Activated naive CD8-positive, alpha-beta T cell treated with anti-CD3 and anti-CD28 coated beads, Interleukin-2, amount 50 U/mL, for 16 hours (primary cell): ENCODE results near the gene HMSD.

Experiments used
- DNase-seq: peaks from one replicate; pipeline ENCODE4 v3.0.0-alpha.2; 2020; ENCODE audit warnings: low read depth, low spot score

Gene HMSD

GRCh38 chr18:63956755-63957154 is 7.7 kb downstream of the HMSD start:
- DNase-seq, result no peak

- DNase-seq, result no peak
These were observed 11.8 kb downstream of the HMSD start for GRCh38 chr18:63960891-63961290.

- DNase-seq, result no peak
These were observed 12.4 kb downstream of the HMSD start for GRCh38 chr18:63961435-63961980.

- no peak for DNase-seq
These were observed 13.0 kb downstream of the HMSD start for GRCh38 chr18:63962137-63962536.

GRCh38 chr18:63963615-63964256 is 14.6 kb downstream of the HMSD start:
- no peak for DNase-seq

GRCh38 chr18:63964908-63965307 is 15.8 kb downstream of the HMSD start:
- no peak for DNase-seq

- DNase-seq, result no peak
These were observed 16.7 kb downstream of the HMSD start for GRCh38 chr18:63965716-63966330.

GRCh38 chr18:63969942-63970808 is 21.1 kb downstream of the HMSD start, which contains the start of gene SERPINB8:
Gene SERPINB8 (plus strand): TSS chr18:63970081. CDS start chr18:63978309, 8,228 bp downstream.
- DNase-seq, result peak; percentile 42

- DNase-seq, result no peak
These were observed 21.7 kb downstream of the HMSD start for GRCh38 chr18:63970809-63971205.

GRCh38 chr18:63971320-63972001 is 22.4 kb downstream of the HMSD start:
- DNase-seq, result no peak

- DNase-seq, result no peak
These were observed 22.9 kb downstream of the HMSD start for GRCh38 chr18:63972002-63972376.

- no peak for DNase-seq
These were observed 25.9 kb downstream of the HMSD start for GRCh38 chr18:63974991-63975390.

GRCh38 chr18:63975628-63976027 is 26.5 kb downstream of the HMSD start:
- no peak for DNase-seq

GRCh38 chr18:63977040-63977439 is 27.9 kb downstream of the HMSD start:
- DNase-seq, result no peak

- no peak for DNase-seq
These were observed 30.4 kb downstream of the HMSD start for GRCh38 chr18:63979409-63979920.

- no peak for DNase-seq
These were observed 30.9 kb downstream of the HMSD start for GRCh38 chr18:63980027-63980426.

- DNase-seq, result no peak
These were observed 31.9 kb downstream of the HMSD start for GRCh38 chr18:63980896-63981460.

- no peak for DNase-seq
These were observed 32.6 kb downstream of the HMSD start for GRCh38 chr18:63981719-63982118.

GRCh38 chr18:63982361-63982760 is 33.3 kb downstream of the HMSD start:
- no peak for DNase-seq

- DNase-seq, result no peak
These were observed 37.8 kb downstream of the HMSD start for GRCh38 chr18:63986885-63987284.

- no peak for DNase-seq
These were observed 38.6 kb downstream of the HMSD start for GRCh38 chr18:63987743-63988142.
